ENCODE data around the gene GNAS.
"Not testable (repeated sequence)": the region's sequence is repeated elsewhere in the genome, so short reads cannot be mapped to it uniquely, and the experiment has no call there.

GNAS gene

DNA sequence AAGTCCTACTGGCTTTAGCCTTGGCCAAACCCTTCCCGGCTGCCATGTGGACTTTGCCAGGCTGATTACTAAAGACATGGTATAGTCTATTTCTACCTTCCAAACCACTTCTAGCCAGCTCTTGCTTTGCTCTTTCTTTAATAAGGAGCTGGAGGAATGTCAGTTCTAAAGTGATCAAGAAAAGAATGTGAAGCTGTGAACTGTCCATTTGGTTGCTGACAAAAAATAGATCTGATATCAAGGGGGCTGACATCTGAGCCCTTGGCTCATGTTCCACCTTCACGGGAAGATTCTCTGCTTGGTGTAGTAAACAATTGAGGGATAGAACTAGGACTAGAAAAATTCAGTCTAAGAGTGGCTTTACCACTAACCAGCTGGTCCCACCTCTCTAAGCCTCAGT lies 24.4 kb upstream of the GNAS start:
- Histone ChIP-seq H3K4me1 (ENCODE audit: insufficient read depth, insufficient read length) (no peaks in the 10 kb centered on the region), H3K36me3 (ENCODE audit: insufficient read depth, insufficient read length, low read length) (peaks cover 56% of the 10 kb centered on the region), H3K27me3 (ENCODE audit: insufficient read depth, insufficient read length) (no peaks in the 10 kb centered on the region), H3K9me3 (ENCODE audit: insufficient read depth, low read length) (no peaks in the 10 kb centered on the region), H3K4me3 (ENCODE audit: insufficient read length, low read depth) (no peak overlapping the region), H3K9ac (ENCODE audit: insufficient read length, low read depth) (no peak overlapping the region)
- TF ChIP-seq ZNF274 (IDR thresholded peaks at IDR 0.05; ENCODE audit: low read depth, low read length) (no peak), YY1 (IDR thresholded peaks at IDR 0.05; ENCODE audit: insufficient read depth, insufficient read length) (no peak)
- no peak for DNase-seq (ENCODE audit: low read depth, low spot score)

DNA sequence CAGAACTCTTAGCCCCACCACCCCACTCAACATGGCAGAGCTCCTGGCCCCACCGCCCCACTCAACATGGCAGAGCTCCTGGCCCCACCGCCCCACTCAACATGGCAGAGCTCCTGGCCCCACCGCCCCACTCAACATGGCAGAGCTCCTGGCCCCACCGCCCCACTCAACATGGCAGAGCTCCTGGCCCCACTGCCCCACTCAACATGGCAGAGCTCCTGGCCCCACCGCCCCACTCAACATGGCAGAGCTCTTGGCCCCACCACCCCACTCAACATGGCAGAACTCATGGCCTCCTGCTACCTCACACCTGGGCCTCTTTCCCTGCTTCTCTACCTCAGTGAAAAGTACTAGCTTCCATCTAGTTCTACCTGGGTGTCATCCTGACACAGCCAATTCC lies 23.7 kb upstream of the GNAS start:
- not testable (repeated sequence) for H3K9me3 ChIP-seq (ENCODE audit: insufficient read depth, low read length); H3K4me1 ChIP-seq (ENCODE audit: insufficient read depth, insufficient read length); H3K27me3 ChIP-seq (ENCODE audit: insufficient read depth, insufficient read length); DNase-seq (ENCODE audit: low read depth, low spot score); H3K9ac ChIP-seq (ENCODE audit: insufficient read length, low read depth); H3K4me3 ChIP-seq (ENCODE audit: insufficient read length, low read depth)
- H3K36me3 ChIP-seq (ENCODE audit: insufficient read depth, insufficient read length, low read length) = peaks cover 55% of the 10 kb centered on the region

DNA sequence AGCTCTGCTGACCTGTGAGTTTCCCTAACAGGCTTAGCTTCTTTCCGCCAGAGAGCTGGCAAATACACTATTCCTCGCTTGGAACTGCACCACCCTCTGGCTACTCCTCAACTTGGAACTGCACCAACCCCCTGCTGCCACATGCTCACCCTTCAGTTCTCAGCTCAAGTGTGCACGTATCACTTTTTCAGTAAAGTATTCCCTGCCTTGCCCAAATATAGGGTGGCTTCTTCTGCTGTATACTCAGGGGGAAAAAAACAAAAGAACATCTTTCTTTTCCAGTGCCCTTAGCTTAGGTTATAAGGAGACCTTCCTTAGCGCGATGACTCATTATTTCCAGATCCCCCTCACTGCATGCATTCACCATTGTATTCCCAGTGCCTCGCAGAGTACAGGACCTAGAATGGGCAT lies 23.0 kb upstream of the GNAS start:
- H3K4me1 ChIP-seq (ENCODE audit: insufficient read depth, insufficient read length) = no peaks in the 10 kb centered on the region
- H3K36me3 ChIP-seq (ENCODE audit: insufficient read depth, insufficient read length, low read length) = peaks cover 57% of the 10 kb centered on the region
- TF ChIP-seq YY1 (IDR thresholded peaks at IDR 0.05; ENCODE audit: insufficient read depth, insufficient read length) = no peak
- TF ChIP-seq SUZ12 (IDR thresholded peaks at IDR 0.05; ENCODE audit: extremely low read depth, insufficient read depth, insufficient read length) = no peak
- no peak for TF ChIP-seq ZNF274 (IDR thresholded peaks at IDR 0.05; ENCODE audit: low read depth, low read length)
- no peak overlapping the region for H3K4me3 ChIP-seq (ENCODE audit: insufficient read length, low read depth)
- H3K27me3 ChIP-seq (ENCODE audit: insufficient read depth, insufficient read length) = no peaks in the 10 kb centered on the region
- DNase-seq (ENCODE audit: low read depth, low spot score) = no peak
- H3K9me3 ChIP-seq (ENCODE audit: insufficient read depth, low read length) = no peaks in the 10 kb centered on the region
- H3K9ac ChIP-seq (ENCODE audit: insufficient read length, low read depth) = no peak overlapping the region

DNA sequence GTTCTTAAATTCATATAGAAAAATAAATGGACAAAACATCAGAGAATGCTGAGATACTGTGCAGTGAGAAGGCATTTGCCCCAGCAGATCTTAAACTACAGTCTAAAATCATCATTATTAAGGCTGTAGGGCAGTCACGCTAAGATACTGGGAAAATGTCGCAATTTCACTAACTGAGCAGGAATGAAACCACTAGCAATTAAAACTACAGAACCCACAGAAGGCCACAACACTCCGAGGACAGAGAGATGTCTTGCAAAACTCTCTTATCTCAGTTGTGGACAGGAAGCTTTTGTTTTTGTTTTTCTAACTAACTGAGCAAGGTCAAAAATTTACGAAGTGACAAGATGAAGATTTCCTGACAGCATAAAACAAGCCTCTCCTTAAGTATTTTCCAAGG lies 20.1 kb upstream of the GNAS start:
- Histone ChIP-seq H3K4me1 (ENCODE audit: insufficient read depth, insufficient read length) (no peaks in the 10 kb centered on the region), H3K9me3 (ENCODE audit: insufficient read depth, low read length) (no peaks in the 10 kb centered on the region), H3K4me3 (ENCODE audit: insufficient read length, low read depth) (no peak overlapping the region), H3K36me3 (ENCODE audit: insufficient read depth, insufficient read length, low read length) (peaks cover 58% of the 10 kb centered on the region), H3K27me3 (ENCODE audit: insufficient read depth, insufficient read length) (no peaks in the 10 kb centered on the region), H3K9ac (ENCODE audit: insufficient read length, low read depth) (no peak overlapping the region)
- no peak for TF ChIP-seq SUZ12 (IDR thresholded peaks at IDR 0.05; ENCODE audit: extremely low read depth, insufficient read depth, insufficient read length)
- TF ChIP-seq ZNF274 (IDR thresholded peaks at IDR 0.05; ENCODE audit: low read depth, low read length) = no peak
- TF ChIP-seq YY1 (IDR thresholded peaks at IDR 0.05; ENCODE audit: insufficient read depth, insufficient read length) = no peak
- no peak for DNase-seq (ENCODE audit: low read depth, low spot score)

DNA sequence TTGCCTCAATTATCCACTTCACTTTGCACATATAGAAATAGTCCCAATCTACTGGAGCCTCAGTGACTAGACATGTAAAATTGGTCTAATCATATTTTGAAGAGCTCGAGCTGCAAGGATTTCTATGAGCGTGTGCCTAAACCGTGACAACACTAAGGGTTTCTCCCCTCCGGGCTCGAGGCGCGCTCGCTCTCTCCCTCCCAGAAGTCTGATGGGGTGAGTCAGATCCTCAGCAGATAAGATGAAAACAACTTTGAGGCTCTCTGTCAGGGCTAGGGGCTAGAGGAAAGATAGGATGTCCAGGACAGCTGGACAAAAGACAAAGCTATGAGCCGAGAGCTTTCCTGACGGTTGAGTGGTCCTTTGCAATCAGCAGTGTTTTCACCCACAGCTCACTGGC lies 18.6 kb upstream of the GNAS start:
- DNase-seq (ENCODE audit: low read depth, low spot score) = no peak
- peaks cover 60% of the 10 kb centered on the region for H3K36me3 ChIP-seq (ENCODE audit: insufficient read depth, insufficient read length, low read length)
- H3K4me1 ChIP-seq (ENCODE audit: insufficient read depth, insufficient read length) = no peaks in the 10 kb centered on the region
- no peak overlapping the region for H3K9ac ChIP-seq (ENCODE audit: insufficient read length, low read depth)
- H3K4me3 ChIP-seq (ENCODE audit: insufficient read length, low read depth) = no peak overlapping the region
- H3K9me3 ChIP-seq (ENCODE audit: insufficient read depth, low read length) = no peaks in the 10 kb centered on the region
- no peaks in the 10 kb centered on the region for H3K27me3 ChIP-seq (ENCODE audit: insufficient read depth, insufficient read length)
- TF ChIP-seq ZNF274 (IDR thresholded peaks at IDR 0.05; ENCODE audit: low read depth, low read length) = no peak

DNA sequence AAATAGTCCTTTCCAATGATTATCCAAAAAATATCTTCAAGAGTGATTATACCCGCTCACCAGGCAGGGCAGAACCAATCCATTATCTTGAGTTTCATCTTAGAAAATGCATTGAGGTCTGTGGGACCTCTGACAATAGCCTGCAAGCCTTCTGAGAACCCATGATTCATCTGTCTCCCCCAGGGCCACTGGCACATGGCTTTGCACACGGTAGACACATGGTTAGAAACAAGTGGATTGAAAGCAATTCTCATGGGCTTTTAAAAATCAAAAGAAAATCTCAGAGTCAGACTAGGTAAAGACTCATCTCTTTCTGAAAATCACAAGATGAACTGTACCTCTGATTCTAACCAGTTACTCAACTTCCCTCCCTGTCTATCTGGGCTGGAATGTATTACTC lies 17.3 kb upstream of the GNAS start:
- DNase-seq (ENCODE audit: low read depth, low spot score) = no peak
- H3K9ac ChIP-seq (ENCODE audit: insufficient read length, low read depth) = no peak overlapping the region
- H3K4me3 ChIP-seq (ENCODE audit: insufficient read length, low read depth) = no peak overlapping the region
- H3K36me3 ChIP-seq (ENCODE audit: insufficient read depth, insufficient read length, low read length) = peaks cover 65% of the 10 kb centered on the region
- TF ChIP-seq SUZ12 (IDR thresholded peaks at IDR 0.05; ENCODE audit: extremely low read depth, insufficient read depth, insufficient read length) (no peak), YY1 (IDR thresholded peaks at IDR 0.05; ENCODE audit: insufficient read depth, insufficient read length) (no peak), ZNF274 (IDR thresholded peaks at IDR 0.05; ENCODE audit: low read depth, low read length) (no peak)
- H3K4me1 ChIP-seq (ENCODE audit: insufficient read depth, insufficient read length) = peaks cover 1% of the 10 kb centered on the region
- H3K9me3 ChIP-seq (ENCODE audit: insufficient read depth, low read length) = no peaks in the 10 kb centered on the region
- peaks cover 9% of the 10 kb centered on the region for H3K27me3 ChIP-seq (ENCODE audit: insufficient read depth, insufficient read length)

DNA sequence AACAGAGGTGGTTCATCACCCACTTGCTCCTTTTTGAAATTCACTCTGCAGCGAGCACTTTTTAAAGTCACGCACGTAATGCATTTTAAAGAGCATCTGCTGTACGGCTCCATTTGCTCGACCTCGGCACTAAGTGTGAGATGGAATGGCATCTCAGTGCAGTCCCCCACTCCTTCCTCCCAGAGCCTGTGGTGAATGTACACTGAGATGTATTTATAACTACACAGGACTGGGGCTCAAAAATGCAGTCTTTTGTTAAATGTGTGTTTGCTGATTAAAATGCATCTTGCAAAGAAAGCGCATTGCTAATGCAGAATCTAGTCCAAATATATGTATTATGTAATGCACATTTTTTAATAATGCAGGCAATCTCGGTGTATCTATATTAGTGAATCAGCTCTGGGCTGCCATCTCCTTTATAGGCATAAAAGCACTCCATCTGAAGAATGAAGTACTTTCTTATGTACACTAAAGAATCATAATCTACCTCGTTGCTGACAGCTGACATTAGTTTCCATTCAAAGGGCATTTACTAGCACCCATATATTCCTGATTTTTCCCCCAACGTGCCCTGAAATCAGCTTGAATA lies 15.8 kb upstream of the GNAS start:
- Histone ChIP-seq H3K27me3 (ENCODE audit: insufficient read depth, insufficient read length) (peaks cover 24% of the 10 kb centered on the region), H3K9me3 (ENCODE audit: insufficient read depth, low read length) (no peaks in the 10 kb centered on the region), H3K4me3 (ENCODE audit: insufficient read length, low read depth) (no peak overlapping the region), H3K36me3 (ENCODE audit: insufficient read depth, insufficient read length, low read length) (peaks cover 74% of the 10 kb centered on the region), H3K9ac (ENCODE audit: insufficient read length, low read depth) (no peak overlapping the region), H3K4me1 (ENCODE audit: insufficient read depth, insufficient read length) (peaks cover 3% of the 10 kb centered on the region)
- DNase-seq (ENCODE audit: low read depth, low spot score) = no peak
- TF ChIP-seq SUZ12 (IDR thresholded peaks at IDR 0.05; ENCODE audit: extremely low read depth, insufficient read depth, insufficient read length) (no peak), ZNF274 (IDR thresholded peaks at IDR 0.05; ENCODE audit: low read depth, low read length) (no peak), YY1 (IDR thresholded peaks at IDR 0.05; ENCODE audit: insufficient read depth, insufficient read length) (no peak)

DNA sequence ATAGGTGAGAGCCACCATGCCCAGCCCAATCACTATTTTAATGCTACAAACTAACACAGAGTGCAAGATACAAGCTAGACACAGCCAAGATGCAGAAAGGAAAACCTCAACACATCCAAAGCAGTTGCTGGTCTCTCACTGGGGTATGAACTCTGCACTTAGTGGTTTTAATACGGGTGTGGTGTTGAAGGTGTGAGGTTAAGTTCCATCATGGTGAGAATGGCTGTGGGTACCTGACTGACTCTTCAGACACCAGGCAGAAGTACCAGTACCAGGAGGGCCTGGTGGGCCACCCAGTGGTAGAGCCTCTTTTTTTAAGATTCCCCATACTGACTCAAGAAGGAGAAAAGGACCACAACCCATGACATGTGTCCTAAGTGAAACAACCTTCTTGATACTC lies 14.8 kb upstream of the GNAS start:
- H3K9ac ChIP-seq (ENCODE audit: insufficient read length, low read depth) = no peak overlapping the region
- H3K36me3 ChIP-seq (ENCODE audit: insufficient read depth, insufficient read length, low read length) = peaks cover 83% of the 10 kb centered on the region
- H3K4me1 ChIP-seq (ENCODE audit: insufficient read depth, insufficient read length) = peaks cover 6% of the 10 kb centered on the region
- H3K4me3 ChIP-seq (ENCODE audit: insufficient read length, low read depth) = no peak overlapping the region
- DNase-seq (ENCODE audit: low read depth, low spot score) = no peak
- H3K9me3 ChIP-seq (ENCODE audit: insufficient read depth, low read length) = no peaks in the 10 kb centered on the region
- H3K27me3 ChIP-seq (ENCODE audit: insufficient read depth, insufficient read length) = peaks cover 34% of the 10 kb centered on the region
- no peak for TF ChIP-seq SUZ12 (IDR thresholded peaks at IDR 0.05; ENCODE audit: extremely low read depth, insufficient read depth, insufficient read length)
- no peak for TF ChIP-seq ZNF274 (IDR thresholded peaks at IDR 0.05; ENCODE audit: low read depth, low read length)
- TF ChIP-seq YY1 (IDR thresholded peaks at IDR 0.05; ENCODE audit: insufficient read depth, insufficient read length) = no peak

Measured in NT2/D1 (cell line).